ENCODE data around the gene C1orf50. TPM values are rescaled to one million over a fixed set of nuclear protein-coding genes. Genes with fewer than 3 reads are reported as not detected.

The C1orf50 gene
- total RNA-seq, 1 donor from 2014 or later: 13.1 TPM

GRCh38 chr1:42762269-42762668, 4.8 kb upstream of the C1orf50 start:
- Mint-ChIP-seq H3K9me3 (no peaks in the 10 kb centered on the region), H3K27me3 (no peaks in the 10 kb centered on the region), H3K27ac (no peak overlapping the region), H3K4me1 (peaks cover 18% of the 10 kb centered on the region), H3K36me3 (ENCODE audit: low read depth) (peaks cover 24% of the 10 kb centered on the region), H3K4me3 (no peak overlapping the region)
- intact Hi-C loops (cut with micrococcal nuclease): no loop called here
- ChIA-PET CTCF (no interaction called here), POLR2A (no interaction called here)
- TF ChIP-seq CTCF (IDR thresholded peaks at IDR 0.05): no peak
- no peak for ATAC-seq (ENCODE audit: low read depth)
- no peak for DNase-seq

GRCh38 chr1:42765269-42765668, 1.8 kb upstream of the C1orf50 start:
- Mint-ChIP-seq H3K27ac (no peak overlapping the region), H3K4me1 (peaks cover 29% of the 10 kb centered on the region), H3K9me3 (no peaks in the 10 kb centered on the region), H3K36me3 (ENCODE audit: low read depth) (peaks cover 15% of the 10 kb centered on the region), H3K4me3 (no peak overlapping the region), H3K27me3 (no peaks in the 10 kb centered on the region)
- DNase-seq (no peak), ATAC-seq (ENCODE audit: low read depth) (no peak)
- POLR2A ChIA-PET: interaction anchor here (2.4 to 3.1 kb wide), 3 partner anchors 51 to 194 kb away, joined by 8 to 32 read pairs (median 24); partner anchors contain the start of genes ERMAP, SLC2A1, SVBP and ZNF691
- intact Hi-C loops (cut with micrococcal nuclease): loop anchor here (5.0 kb wide), 2 partner anchors 108 to 882 kb away; partner anchors contain the start of gene PPIH
- CTCF ChIA-PET: interaction anchor here (1.3 kb wide), 1 partner anchor 8 kb away, joined by 6 read pairs; no protein-coding TSS in a partner anchor
- TF ChIP-seq CTCF (IDR thresholded peaks at IDR 0.05): no peak

- H3K9me3 Mint-ChIP-seq: no peaks in the 10 kb centered on the region
- ChIA-PET POLR2A (interaction anchor here (0.5 to 3.1 kb wide), 35 partner anchors 7 to 1884 kb away, joined by 3 to 48 read pairs (median 5); partner anchors contain the start of genes CCDC30, CFAP57, EBNA1BP2 and ERMAP), CTCF (interaction anchor here (0.7 to 1.7 kb wide), 12 partner anchors 9 to 308 kb away, joined by 3 to 8 read pairs (median 4); partner anchors contain the start of genes ERMAP and SVBP)
- no peaks in the 10 kb centered on the region for H3K27me3 Mint-ChIP-seq
- H3K4me1 Mint-ChIP-seq: peaks cover 33% of the 10 kb centered on the region
- no peak for TF ChIP-seq CTCF (IDR thresholded peaks at IDR 0.05)
- DNase-seq: no peak
- H3K36me3 Mint-ChIP-seq (ENCODE audit: low read depth): peaks cover 19% of the 10 kb centered on the region
- H3K27ac Mint-ChIP-seq: no peak overlapping the region
- intact Hi-C loops (cut with micrococcal nuclease): loop anchor here (1.0 to 5.0 kb wide), 5 partner anchors 109 to 881 kb away; partner anchors contain the start of genes FOXJ3, PPCS, PPIH and SLC2A1
- ATAC-seq (ENCODE audit: low read depth): peak; percentile 7
- H3K4me3 Mint-ChIP-seq: no peak overlapping the region
Measured at GRCh38 chr1:42765832-42766740, 963 bp upstream of the C1orf50 start.

GRCh38 chr1:42767510-42768000, 506 bp downstream of the C1orf50 start:
- no peak overlapping the region for H3K4me3 Mint-ChIP-seq
- no peak for TF ChIP-seq CTCF (IDR thresholded peaks at IDR 0.05)
- ATAC-seq (ENCODE audit: low read depth): peak; percentile 1
- peaks cover 19% of the 10 kb centered on the region for H3K36me3 Mint-ChIP-seq (ENCODE audit: low read depth)
- DNase-seq: no peak
- intact Hi-C loops (cut with micrococcal nuclease): loop anchor here (1.0 to 5.0 kb wide), 9 partner anchors 50 to 880 kb away; partner anchors contain the start of genes CFAP57, EBNA1BP2, ERMAP and PPCS
- ChIA-PET CTCF (interaction anchor here (1.2 to 1.8 kb wide), 6 partner anchors 10 to 306 kb away, joined by 3 to 8 read pairs (median 4); partner anchors contain the start of genes ERMAP and SVBP), POLR2A (interaction anchor here (0.6 to 3.1 kb wide), 24 partner anchors 9 to 883 kb away, joined by 3 to 48 read pairs (median 6); partner anchors contain the start of genes CCDC30, CFAP57, EBNA1BP2 and ERMAP)
- H3K27ac Mint-ChIP-seq: peak overlapping the region; percentile 93
- no peaks in the 10 kb centered on the region for H3K9me3 Mint-ChIP-seq
- H3K27me3 Mint-ChIP-seq: no peaks in the 10 kb centered on the region
- peaks cover 33% of the 10 kb centered on the region for H3K4me1 Mint-ChIP-seq
